Mammary epithelial cell (primary cell): ENCODE measurements around the gene NT5M.

Experiments used
- EZH2 ChIP-seq: IDR thresholded peaks from 2 replicates; pipeline ENCODE4 v1.6.1; 2012; ENCODE audit warnings: low read length, inconsistent platforms, borderline replicate concordance
- TF ChIP-seq, protein P1 (sequence below), 2 donors: IDR thresholded peaks in 1 of 2; conservative IDR thresholded peaks in 1 of 2; 2 replicates each; pipeline ENCODE4 v1.5.1; 2011 to 2012; ENCODE audit warnings: inconsistent platforms in 2 of 2, low read length in 2 of 2, mild to moderate bottlenecking in 2 of 2, control low read depth in 1 of 2, low read depth in 1 of 2; ENCODE audit not compliant: insufficient read depth in 1 of 2; ENCODE audit errors: extremely low read depth in 1 of 2

- TF ChIP-seq, protein P1, sequence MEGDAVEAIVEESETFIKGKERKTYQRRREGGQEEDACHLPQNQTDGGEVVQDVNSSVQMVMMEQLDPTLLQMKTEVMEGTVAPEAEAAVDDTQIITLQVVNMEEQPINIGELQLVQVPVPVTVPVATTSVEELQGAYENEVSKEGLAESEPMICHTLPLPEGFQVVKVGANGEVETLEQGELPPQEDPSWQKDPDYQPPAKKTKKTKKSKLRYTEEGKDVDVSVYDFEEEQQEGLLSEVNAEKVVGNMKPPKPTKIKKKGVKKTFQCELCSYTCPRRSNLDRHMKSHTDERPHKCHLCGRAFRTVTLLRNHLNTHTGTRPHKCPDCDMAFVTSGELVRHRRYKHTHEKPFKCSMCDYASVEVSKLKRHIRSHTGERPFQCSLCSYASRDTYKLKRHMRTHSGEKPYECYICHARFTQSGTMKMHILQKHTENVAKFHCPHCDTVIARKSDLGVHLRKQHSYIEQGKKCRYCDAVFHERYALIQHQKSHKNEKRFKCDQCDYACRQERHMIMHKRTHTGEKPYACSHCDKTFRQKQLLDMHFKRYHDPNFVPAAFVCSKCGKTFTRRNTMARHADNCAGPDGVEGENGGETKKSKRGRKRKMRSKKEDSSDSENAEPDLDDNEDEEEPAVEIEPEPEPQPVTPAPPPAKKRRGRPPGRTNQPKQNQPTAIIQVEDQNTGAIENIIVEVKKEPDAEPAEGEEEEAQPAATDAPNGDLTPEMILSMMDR (conservative IDR thresholded peaks at IDR 0.05 in 1 of 2, IDR thresholded peaks at IDR 0.05 in 1 of 2; ENCODE audit: extremely low read depth in 1 of 2, insufficient read depth in 1 of 2, low read depth in 1 of 2, low read length in 2 of 2), result no peak
- no peak for TF ChIP-seq EZH2
These were observed 41.5 kb downstream of the NT5M start for GRCh38 chr17:17344507-17345293.
